Hepatocyte (in vitro differentiated cells): ENCODE measurements around the gene GTPBP1. TPM values are rescaled to one million over a fixed set of nuclear protein-coding genes. Genes with fewer than 3 reads are reported as not detected.

Experiments used
- DNase-seq: peaks from one replicate; pipeline ENCODE4 v3.0.0-alpha.2; 2016; ENCODE audit warnings: low spot score
- H2AFZ ChIP-seq: fragments of 200-600 bp; sonication (generic); 2 replicates; pipeline ENCODE4 v1.6.0; 2016; ENCODE audit warnings: antibody characterized with exemption, mild to moderate bottlenecking
- H3K27ac ChIP-seq: fragments of 200-600 bp; sonication (generic); 2 replicates; pipeline ENCODE4 v1.5.1; 2016; ENCODE audit warnings: mild to moderate bottlenecking
- H3K27me3 ChIP-seq: fragments of 200-600 bp; sonication (generic); 2 replicates; pipeline ENCODE4 v1.6.1; 2016
- H3K36me3 ChIP-seq: fragments of 200-600 bp; sonication (generic); replicated peaks from 2 replicates; pipeline ENCODE4 v1.5.1; 2016; ENCODE audit warnings: low read depth; ENCODE audit not compliant: insufficient read depth
- H3K4me1 ChIP-seq: fragments of 200-600 bp; sonication (generic); 2 replicates; pipeline ENCODE4 v1.5.1; 2016; ENCODE audit warnings: mild to moderate bottlenecking, moderate library complexity; ENCODE audit not compliant: insufficient read depth
- H3K4me2 ChIP-seq: fragments of 200-600 bp; sonication (generic); 2 replicates; pipeline ENCODE4 v1.6.0; 2016
- H3K4me3 ChIP-seq: fragments of 200-600 bp; sonication (generic); 2 replicates; pipeline ENCODE4 v1.5.1; 2016; ENCODE audit warnings: mild to moderate bottlenecking
- H3K79me2 ChIP-seq: fragments of 200-600 bp; sonication (generic); 2 replicates; pipeline ENCODE4 v1.6.0; 2017; ENCODE audit warnings: mild to moderate bottlenecking
- H3K9me2 ChIP-seq: fragments of 200-600 bp; sonication (generic); replicated peaks from 2 replicates; pipeline ENCODE4 v1.6.0; 2017; ENCODE audit warnings: mild to moderate bottlenecking; ENCODE audit not compliant: insufficient read depth
- H3K9me3 ChIP-seq: fragments of 200-600 bp; sonication (generic); 2 replicates; pipeline ENCODE4 v1.5.1; 2016; ENCODE audit warnings: low read depth, mild to moderate bottlenecking
- H4K20me1 ChIP-seq: fragments of 200-600 bp; sonication (generic); 2 replicates; pipeline ENCODE4 v1.6.0; 2016; ENCODE audit warnings: mild to moderate bottlenecking; ENCODE audit not compliant: insufficient read depth, poor library complexity, severe bottlenecking
- CTCF ChIP-seq: fragments of 200-600 bp; sonication (generic); IDR thresholded peaks from 2 replicates; pipeline ENCODE4 v1.5.1; 2016; ENCODE audit warnings: antibody characterized with exemption, mild to moderate bottlenecking; ENCODE audit not compliant: poor library complexity
- EZH2 ChIP-seq: fragments of 200-600 bp; sonication (generic); IDR thresholded peaks from 2 replicates; pipeline ENCODE4 v1.6.1; 2016; ENCODE audit warnings: antibody characterized with exemption, mild to moderate bottlenecking, borderline replicate concordance
- EZH2phosphoT487 ChIP-seq: fragments of 200-600 bp; sonication (generic); IDR thresholded peaks from one replicate; pipeline ENCODE4 v1.6.1; 2018; ENCODE audit warnings: antibody characterized with exemption, mild to moderate bottlenecking, low read depth, moderate library complexity; ENCODE audit not compliant: unreplicated experiment, severe bottlenecking
- WGBS: methylation state at CpG from one replicate; pipeline ENCODE4 v1.1.6; 2016; ENCODE audit warnings: low lambda C conversion rate; ENCODE audit errors: missing lambda C conversion rate; 5-methylcytosine and 5-hydroxymethylcytosine counted together
- polyA plus RNA-seq: library from polyadenylated mRNA; unstranded; fragments of >200 nt; fragmentation: Nextera tagmentation; extraction: Ambion mirVana; gene quantifications from 2 replicates; pipeline ENCODE4 v1.2.1, GENCODE V29; 2016
- total RNA-seq: library from RNA; depleted of rRNA; stranded (reverse); fragments of >200 nt; gene quantifications from 2 replicates; pipeline ENCODE4 v1.2.3, GENCODE V29; 2014

The GTPBP1 gene
- total and polyA plus RNA-seq, 2 experiments from 2014 or later, result 28.6 to 36.8 TPM

GRCh38 chr22:38742176-38742942, 36.6 kb downstream of the GTPBP1 start:
- DNase-seq, result no peak
- Histone ChIP-seq H3K4me1 (no peaks in the 10 kb centered on the region), H3K27ac (no peak overlapping the region), H3K4me3 (no peak overlapping the region), H3K79me2 (no peaks in the 10 kb centered on the region), H3K9me2 (no peaks in the 10 kb centered on the region), H3K36me3 (no peaks in the 10 kb centered on the region), H3K9me3 (no peaks in the 10 kb centered on the region), H4K20me1 (no peaks in the 10 kb centered on the region), H2AFZ (no peak overlapping the region), H3K4me2 (no peak overlapping the region), H3K27me3 (no peaks in the 10 kb centered on the region)
- TF ChIP-seq CTCF, result no peak
- TF ChIP-seq EZH2phosphoT487, result no peak
- TF ChIP-seq EZH2, result no peak
- WGBS, result 95% methylated on average over 25 of the region's 25 CpGs

- Histone ChIP-seq H3K4me3 (no peak overlapping the region), H3K27me3 (no peaks in the 10 kb centered on the region), H4K20me1 (no peaks in the 10 kb centered on the region), H3K36me3 (no peaks in the 10 kb centered on the region), H3K27ac (no peak overlapping the region), H3K4me2 (no peak overlapping the region), H3K4me1 (no peaks in the 10 kb centered on the region), H2AFZ (no peak overlapping the region), H3K9me3 (no peaks in the 10 kb centered on the region), H3K9me2 (no peaks in the 10 kb centered on the region), H3K79me2 (no peaks in the 10 kb centered on the region)
- no peak for TF ChIP-seq CTCF
- 89% methylated on average over 6 of the region's 6 CpGs for WGBS
- DNase-seq, result no peak
These were observed 39.2 kb downstream of the GTPBP1 start for GRCh38 chr22:38744981-38745380.

- H2AFZ ChIP-seq, result no peak overlapping the region
- H3K4me2 ChIP-seq, result no peak overlapping the region
- no peaks in the 10 kb centered on the region for H3K4me1 ChIP-seq
- 91% methylated on average over 13 of the region's 14 CpGs for WGBS
- H3K9me3 ChIP-seq, result no peaks in the 10 kb centered on the region
- H3K27ac ChIP-seq, result no peak overlapping the region
- no peaks in the 10 kb centered on the region for H3K27me3 ChIP-seq
- no peaks in the 10 kb centered on the region for H3K79me2 ChIP-seq
- H3K36me3 ChIP-seq, result no peaks in the 10 kb centered on the region
- no peaks in the 10 kb centered on the region for H3K9me2 ChIP-seq
- TF ChIP-seq EZH2phosphoT487 (no peak), EZH2 (no peak), CTCF (no peak)
- no peak overlapping the region for H3K4me3 ChIP-seq
- no peaks in the 10 kb centered on the region for H4K20me1 ChIP-seq
- DNase-seq, result no peak
These were observed 40.1 kb downstream of the GTPBP1 start for GRCh38 chr22:38745676-38746460.
